Endothelial cell of umbilical vein (primary cell): ENCODE results near the gene KDM4B. TPM values are rescaled to one million over a fixed set of nuclear protein-coding genes. Genes with fewer than 3 reads are reported as not detected.

Experiments used
- BruUV-seq: library from RNA; stranded (reverse); fragments of 400-500 nt; replicated peaks from 2 replicates; lab custom pipeline; 2021; lab: Mats Ljungman, UMichigan
- CTCF ChIA-PET: fragments of 300-600, 350-600 bp; sonication (Branson Sonifier 250); formaldehyde crosslinking; loops from one replicate; lab custom pipeline; 2021; ENCODE audit warnings: antibody characterized with exemption, inconsistent platforms; lab: Charles Lee
- POLR2A ChIA-PET: fragments of 300-600, 350-600 bp; sonication (Branson Sonifier 250); formaldehyde crosslinking; loops from one replicate; lab custom pipeline; 2021; ENCODE audit warnings: antibody characterized with exemption, inconsistent platforms; lab: Charles Lee
- DNase-seq: peaks from one replicate; pipeline ENCODE4 v3.0.0-alpha.2; 2011; ENCODE audit warnings: low read depth, low spot score
- FAIRE-seq: peaks from 2 replicates; lab custom pipeline; 2011; peaks lifted over from hg19 to GRCh38; lab: Jason Lieb, UNC
- H2AFZ ChIP-seq: 2 replicates; pipeline ENCODE4 v1.6.0; 2012; ENCODE audit warnings: low read depth, low read length, control low read depth, inconsistent platforms
- H3K27ac ChIP-seq: 2 replicates; pipeline ENCODE4 v1.5.1; 2011; ENCODE audit warnings: low read depth, mild to moderate bottlenecking, control low read depth, low read length, moderate library complexity; ENCODE audit not compliant: insufficient read depth
- H3K27me3 ChIP-seq, 2 experiments: 2 replicates each; pipeline versions ENCODE4 v1.6.0 to v1.6.1; 2011; ENCODE audit warnings: low read length in 2 of 2, mixed read lengths in 1 of 2; ENCODE audit not compliant: control insufficient read depth in 2 of 2, insufficient read depth in 2 of 2
- H3K36me3 ChIP-seq, 2 experiments: 2 replicates in 1 of 2; 3 replicates in 1 of 2; pipeline ENCODE4 v1.5.1; 2011; ENCODE audit warnings: low read length in 2 of 2, mild to moderate bottlenecking in 1 of 2, moderate library complexity in 1 of 2; ENCODE audit not compliant: control insufficient read depth in 2 of 2, insufficient read depth in 2 of 2; ENCODE audit errors: extremely low read depth in 1 of 2
- H3K4me1 ChIP-seq: 3 replicates; pipeline ENCODE4 v1.5.1; 2011; ENCODE audit warnings: mild to moderate bottlenecking, low read length; ENCODE audit not compliant: control insufficient read depth, insufficient read depth; ENCODE audit errors: extremely low read depth
- H3K4me2 ChIP-seq: 2 replicates; pipeline ENCODE4 v1.6.1; 2011; ENCODE audit warnings: low read length, control low read depth, mixed read lengths; ENCODE audit not compliant: insufficient read depth
- H3K4me3 ChIP-seq, 3 experiments: fragments of 200-600 bp in 1 of 3; sonication (generic), shearing (Covaris generic) in 1 of 3; replicated peaks in 1 of 3; 2 replicates each; pipeline ENCODE4 v1.5.1; 2011 to 2016; ENCODE audit warnings: control low read depth in 3 of 3, low read length in 3 of 3, mild to moderate bottlenecking in 2 of 3, inconsistent platforms in 1 of 3, low read depth in 1 of 3, moderate library complexity in 1 of 3; ENCODE audit not compliant: insufficient read depth in 1 of 3
- H3K79me2 ChIP-seq: 2 replicates; pipeline ENCODE4 v1.6.0; 2012; ENCODE audit warnings: low read length, inconsistent platforms; ENCODE audit not compliant: control insufficient read depth, insufficient read depth
- H3K9ac ChIP-seq: replicated peaks from 2 replicates; pipeline ENCODE3; 2011; ENCODE audit warnings: low read length, control low read depth; ENCODE audit not compliant: insufficient read depth; ENCODE audit errors: extremely low read depth
- H3K9me1 ChIP-seq: replicated peaks from 3 replicates; pipeline ENCODE4 v1.6.0; 2011; ENCODE audit warnings: mild to moderate bottlenecking, low read length; ENCODE audit not compliant: control insufficient read depth, insufficient read depth; ENCODE audit errors: extremely low read depth
- H3K9me3 ChIP-seq: replicated peaks from 2 replicates; pipeline ENCODE4 v1.5.1; 2012; ENCODE audit warnings: low read length, inconsistent platforms; ENCODE audit not compliant: control insufficient read depth, insufficient read depth
- H4K20me1 ChIP-seq: replicated peaks from 2 replicates; pipeline ENCODE3; 2011; ENCODE audit warnings: mild to moderate bottlenecking, low read length; ENCODE audit not compliant: control insufficient read depth, insufficient read depth; ENCODE audit errors: extremely low read depth
- EZH2 ChIP-seq: IDR thresholded peaks from 2 replicates; pipeline ENCODE4 v1.6.1; 2012; ENCODE audit warnings: borderline replicate concordance, low read depth, mild to moderate bottlenecking, moderate library complexity, low read length, inconsistent platforms; ENCODE audit not compliant: severe bottlenecking
- FOS ChIP-seq: IDR thresholded peaks from 2 replicates; pipeline ENCODE4 v1.6.1; 2011; ENCODE audit warnings: mild to moderate bottlenecking, low read length, moderate library complexity, borderline replicate concordance; ENCODE audit not compliant: insufficient read depth
- GATA2 ChIP-seq: IDR thresholded peaks from 2 replicates; pipeline ENCODE4 v1.7.0; 2011; ENCODE audit warnings: low read depth, mild to moderate bottlenecking, moderate library complexity, mixed read lengths, low read length; ENCODE audit not compliant: insufficient read length, insufficient read depth
- JUN ChIP-seq: IDR thresholded peaks from 2 replicates; pipeline ENCODE4 v1.6.1; 2011; ENCODE audit warnings: borderline replicate concordance, low read depth; ENCODE audit not compliant: insufficient read length, insufficient read depth
- MYC ChIP-seq: IDR thresholded peaks from one replicate; pipeline ENCODE4 v1.6.1; 2011; ENCODE audit warnings: mild to moderate bottlenecking, low read depth, low read length
- POLR2A ChIP-seq: IDR thresholded peaks from 2 replicates; pipeline ENCODE4 v1.6.1; 2012; ENCODE audit warnings: low read depth, mild to moderate bottlenecking, control low read depth, low read length
- POLR2AphosphoS5 ChIP-seq: IDR thresholded peaks from 2 replicates; pipeline ENCODE4 v1.6.1; 2012; ENCODE audit warnings: low read depth, mild to moderate bottlenecking, control low read depth, low read length, moderate library complexity; ENCODE audit not compliant: insufficient read depth
- dilution Hi-C: fragments of 300-500 bp; cut with MboI; formaldehyde crosslinking; loops from one replicate; pipeline ENCODE4 v1.15.0; 2019; ENCODE audit warnings: low sequenced_read_pairs; ENCODE audit not compliant: extremely low pct_ligation_motif_present
- intact Hi-C: fragments of 100-400 bp; cut with micrococcal nuclease; formaldehyde crosslinking; loops from one replicate; pipeline ENCODE4 v1.10.0; 2022
- polyA plus RNA-seq, 4 experiments: library from polyadenylated mRNA; depleted of rRNA in 3 of 4; stranded (reverse) in 3 of 4; unstranded in 1 of 4; fragments of >200 nt; gene quantifications; 2 replicates each; pipeline versions ENCODE4 v1.2.1 to v1.2.3, GENCODE V29; 2011 to 2012; ENCODE audit warnings: missing spikeins in 1 of 4
- total RNA-seq: library from RNA; stranded (reverse); gene quantifications from 2 replicates; pipeline ENCODE4 v1.2.3, GENCODE V29; 2021
- TF ChIP-seq, protein P1 (sequence below): IDR thresholded peaks from 2 replicates; pipeline ENCODE4 v1.6.1; 2011; ENCODE audit not compliant: insufficient read depth, insufficient read length
- TF ChIP-seq, protein P2 (sequence below), 2 donors: IDR thresholded peaks; 1 replicate in 1 of 2; 2 replicates in 1 of 2; pipeline ENCODE4 v1.5.1; 2011; ENCODE audit warnings: low read length in 2 of 2, mild to moderate bottlenecking in 2 of 2, moderate library complexity in 2 of 2, control low read depth in 1 of 2, inconsistent platforms in 1 of 2, low read depth in 1 of 2; ENCODE audit not compliant: insufficient read depth in 1 of 2; ENCODE audit errors: extremely low read depth in 1 of 2

KDM4B gene
- total and polyA plus RNA-seq, 2 donors (not counting 3 experiments of a cell fraction or from before 2014, with no cell fraction given), result 12.4 to 37.2 TPM

DNA sequence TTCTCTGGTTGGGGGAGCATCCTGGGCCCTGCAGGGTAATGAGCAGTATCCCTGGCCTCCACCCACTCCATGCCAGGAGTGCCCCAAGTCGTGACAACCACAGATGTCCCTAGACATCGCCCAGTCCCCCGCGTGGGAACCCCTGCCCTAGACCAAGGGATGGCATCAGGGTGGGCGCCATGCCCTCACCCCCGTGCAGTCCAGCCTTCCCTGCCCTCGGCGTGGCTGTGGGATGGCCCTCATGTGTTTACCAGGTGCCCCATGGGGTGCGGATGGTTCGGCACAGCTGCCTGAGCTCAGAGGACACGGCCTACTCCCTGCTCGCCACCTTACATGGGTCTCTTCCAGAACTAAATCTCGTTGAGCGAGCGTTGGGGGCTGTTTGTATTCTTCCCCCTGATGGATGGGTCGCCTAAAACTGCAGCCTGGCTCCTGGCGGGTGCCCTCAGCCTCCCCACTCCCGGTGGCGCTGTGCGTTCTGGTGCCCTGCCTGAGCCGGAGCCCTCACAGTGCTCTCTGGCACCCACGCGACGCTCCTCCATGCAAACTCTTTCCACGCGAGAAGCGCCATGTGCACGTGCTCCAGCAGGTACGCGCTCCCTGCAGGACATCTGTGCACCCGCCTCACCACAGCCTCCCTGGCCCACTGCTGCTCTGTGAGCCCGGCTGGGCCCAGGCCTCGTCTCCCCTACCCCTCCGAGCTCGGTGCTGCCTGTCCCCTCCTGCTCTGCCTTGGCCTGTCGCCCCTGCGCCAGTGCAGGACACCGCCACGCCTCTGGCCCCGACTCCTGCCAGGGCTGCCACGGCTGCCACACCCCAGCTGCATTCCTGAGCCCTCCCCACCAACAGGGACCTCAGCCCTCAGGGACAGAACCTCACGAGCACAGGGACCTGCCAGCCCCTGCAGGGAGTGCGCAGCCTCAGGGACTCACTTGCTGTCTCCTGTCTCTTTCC lies 145.0 kb downstream of the KDM4B start:
- no TSS peak for BruUV-seq
- no peaks in the 10 kb centered on the region for H4K20me1 ChIP-seq
- H3K79me2 ChIP-seq, result no peaks in the 10 kb centered on the region
- CTCF ChIA-PET, result interaction anchor here (1.0 kb wide), 1 partner anchor 47 kb away, joined by 3 read pairs; no protein-coding TSS in a partner anchor
- H3K36me3 ChIP-seq, result peaks cover 3 to 4% of the 10 kb centered on the region in 2 experiments
- H3K9me3 ChIP-seq, result no peaks in the 10 kb centered on the region
- TF ChIP-seq, protein P1, sequence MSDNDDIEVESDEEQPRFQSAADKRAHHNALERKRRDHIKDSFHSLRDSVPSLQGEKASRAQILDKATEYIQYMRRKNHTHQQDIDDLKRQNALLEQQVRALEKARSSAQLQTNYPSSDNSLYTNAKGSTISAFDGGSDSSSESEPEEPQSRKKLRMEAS, result no peak
- TF ChIP-seq JUN (no peak), POLR2AphosphoS5 (no peak)
- dilution Hi-C loops, result no loop called here
- no peak overlapping the region for H3K4me3 ChIP-seq
- no peak overlapping the region for H3K4me2 ChIP-seq
- H3K4me1 ChIP-seq, result no peaks in the 10 kb centered on the region
- FAIRE-seq (no peak), DNase-seq (no peak)
- no peaks in the 10 kb centered on the region for H3K9me1 ChIP-seq
- H3K27ac ChIP-seq, result no peak overlapping the region
- H2AFZ ChIP-seq, result no peak overlapping the region
- H3K9ac ChIP-seq, result no peak overlapping the region
- POLR2A ChIA-PET, result no interaction called here
- no peaks in the 10 kb centered on the region for H3K27me3 ChIP-seq
- intact Hi-C loops, result no loop called here

DNA sequence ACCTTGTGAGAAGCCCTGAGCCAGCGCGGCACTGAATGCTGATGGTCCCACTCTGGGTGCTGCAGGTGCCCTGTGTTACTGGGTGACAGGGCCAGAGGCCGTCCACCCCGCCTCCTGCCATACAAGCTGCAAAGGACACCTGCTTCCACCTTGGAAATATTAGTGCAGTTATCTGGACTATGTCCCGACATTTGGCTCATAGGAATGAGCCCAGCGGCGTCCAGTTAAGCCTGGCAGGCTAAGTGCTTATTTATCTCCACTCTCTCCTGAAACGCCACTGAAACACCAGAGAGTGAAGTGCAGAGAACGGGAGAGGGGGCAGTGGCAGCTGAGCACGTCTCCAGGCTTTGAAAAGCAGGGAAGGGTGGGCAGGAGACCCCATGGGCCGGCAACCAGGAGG lies 145.8 kb downstream of the KDM4B start:
- BruUV-seq, result no TSS peak

More for the DNA sequence above, 145.8 kb downstream of the KDM4B start:
- intact Hi-C loops (no loop called here), dilution Hi-C loops (no loop called here)
- no peaks in the 10 kb centered on the region for H3K9me3 ChIP-seq
- FAIRE-seq, result no peak
- no peaks in the 10 kb centered on the region for H3K27me3 ChIP-seq
- ChIA-PET POLR2A (no interaction called here), CTCF (interaction anchor here (1.0 kb wide), 1 partner anchor 46 kb away, joined by 3 read pairs; no protein-coding TSS in a partner anchor)
- no peak overlapping the region for H3K9ac ChIP-seq
- H4K20me1 ChIP-seq, result no peaks in the 10 kb centered on the region
- H3K36me3 ChIP-seq, result peaks cover 3 to 4% of the 10 kb centered on the region in 2 experiments
- no peak overlapping the region for H3K4me2 ChIP-seq
- no peaks in the 10 kb centered on the region for H3K9me1 ChIP-seq
- no peak for DNase-seq
- TF ChIP-seq GATA2, result no peak
- no peak for TF ChIP-seq EZH2
- no peak for TF ChIP-seq POLR2AphosphoS5
- no peak for TF ChIP-seq MYC
- no peak for TF ChIP-seq FOS
- TF ChIP-seq JUN, result no peak
- TF ChIP-seq, protein P2, sequence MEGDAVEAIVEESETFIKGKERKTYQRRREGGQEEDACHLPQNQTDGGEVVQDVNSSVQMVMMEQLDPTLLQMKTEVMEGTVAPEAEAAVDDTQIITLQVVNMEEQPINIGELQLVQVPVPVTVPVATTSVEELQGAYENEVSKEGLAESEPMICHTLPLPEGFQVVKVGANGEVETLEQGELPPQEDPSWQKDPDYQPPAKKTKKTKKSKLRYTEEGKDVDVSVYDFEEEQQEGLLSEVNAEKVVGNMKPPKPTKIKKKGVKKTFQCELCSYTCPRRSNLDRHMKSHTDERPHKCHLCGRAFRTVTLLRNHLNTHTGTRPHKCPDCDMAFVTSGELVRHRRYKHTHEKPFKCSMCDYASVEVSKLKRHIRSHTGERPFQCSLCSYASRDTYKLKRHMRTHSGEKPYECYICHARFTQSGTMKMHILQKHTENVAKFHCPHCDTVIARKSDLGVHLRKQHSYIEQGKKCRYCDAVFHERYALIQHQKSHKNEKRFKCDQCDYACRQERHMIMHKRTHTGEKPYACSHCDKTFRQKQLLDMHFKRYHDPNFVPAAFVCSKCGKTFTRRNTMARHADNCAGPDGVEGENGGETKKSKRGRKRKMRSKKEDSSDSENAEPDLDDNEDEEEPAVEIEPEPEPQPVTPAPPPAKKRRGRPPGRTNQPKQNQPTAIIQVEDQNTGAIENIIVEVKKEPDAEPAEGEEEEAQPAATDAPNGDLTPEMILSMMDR (IDR thresholded peaks at IDR 0.05; ENCODE audit: extremely low read depth in 1 of 2, insufficient read depth in 1 of 2, low read depth in 1 of 2, low read length in 2 of 2), result no peak
- TF ChIP-seq, protein P1, result no peak
- no peak for TF ChIP-seq POLR2A
- no peak overlapping the region for H3K4me3 ChIP-seq
- no peak overlapping the region for H3K27ac ChIP-seq
- no peaks in the 10 kb centered on the region for H3K4me1 ChIP-seq
- H3K79me2 ChIP-seq, result no peaks in the 10 kb centered on the region
- H2AFZ ChIP-seq, result no peak overlapping the region
